H1 (cell line): ENCODE measurements around the gene GPC3.

Source experiments
- EP300 ChIP-seq, 2 experiments: IDR thresholded peaks; 1 replicate in 1 of 2; 2 replicates in 1 of 2; pipeline ENCODE4 v1.6.1; 2011 to 2012; ENCODE audit warnings: low read depth in 2 of 2, low read length in 2 of 2, mild to moderate bottlenecking in 2 of 2, borderline replicate concordance in 1 of 2, inconsistent platforms in 1 of 2, moderate library complexity in 1 of 2
- JUN ChIP-seq: IDR thresholded peaks from 2 replicates; pipeline ENCODE4 v1.6.1; 2011; ENCODE audit warnings: low read depth, mild to moderate bottlenecking, improper control_type of control experiment, low read length
- POLR2A ChIP-seq, 2 experiments: IDR thresholded peaks; 1 replicate in 1 of 2; 2 replicates in 1 of 2; pipeline ENCODE4 v1.6.1; 2011; ENCODE audit warnings: low read depth in 2 of 2, low read length in 2 of 2, mild to moderate bottlenecking in 2 of 2; ENCODE audit errors: control extremely low read depth in 1 of 2
- SIN3A ChIP-seq, 2 experiments: IDR thresholded peaks in 1 of 2; conservative IDR thresholded peaks in 1 of 2; 2 replicates each; pipeline ENCODE4 v1.6.1; 2011 to 2012; ENCODE audit warnings: low read length in 2 of 2, improper control_type of control experiment in 1 of 2, low read depth in 1 of 2, mild to moderate bottlenecking in 1 of 2
- TCF12 ChIP-seq: IDR thresholded peaks from 2 replicates; pipeline ENCODE4 v1.6.1; 2011; ENCODE audit warnings: low read depth, mild to moderate bottlenecking, low read length
- YY1 ChIP-seq: IDR thresholded peaks from 2 replicates; pipeline ENCODE4 v1.6.1; 2011; ENCODE audit warnings: low read depth, mild to moderate bottlenecking, low read length
- TF ChIP-seq, protein P1 (sequence below), 3 experiments: IDR thresholded peaks; 1 replicate in 2 of 3; 2 replicates in 1 of 3; pipeline versions ENCODE4 v1.5.1 to v1.6.1; 2011; ENCODE audit warnings: low read length in 3 of 3, mild to moderate bottlenecking in 3 of 3, inconsistent platforms in 2 of 3, low read depth in 1 of 3, moderate library complexity in 1 of 3; ENCODE audit not compliant: insufficient read depth in 1 of 3; ENCODE audit errors: control extremely low read depth in 1 of 3

- TF ChIP-seq, protein P1, sequence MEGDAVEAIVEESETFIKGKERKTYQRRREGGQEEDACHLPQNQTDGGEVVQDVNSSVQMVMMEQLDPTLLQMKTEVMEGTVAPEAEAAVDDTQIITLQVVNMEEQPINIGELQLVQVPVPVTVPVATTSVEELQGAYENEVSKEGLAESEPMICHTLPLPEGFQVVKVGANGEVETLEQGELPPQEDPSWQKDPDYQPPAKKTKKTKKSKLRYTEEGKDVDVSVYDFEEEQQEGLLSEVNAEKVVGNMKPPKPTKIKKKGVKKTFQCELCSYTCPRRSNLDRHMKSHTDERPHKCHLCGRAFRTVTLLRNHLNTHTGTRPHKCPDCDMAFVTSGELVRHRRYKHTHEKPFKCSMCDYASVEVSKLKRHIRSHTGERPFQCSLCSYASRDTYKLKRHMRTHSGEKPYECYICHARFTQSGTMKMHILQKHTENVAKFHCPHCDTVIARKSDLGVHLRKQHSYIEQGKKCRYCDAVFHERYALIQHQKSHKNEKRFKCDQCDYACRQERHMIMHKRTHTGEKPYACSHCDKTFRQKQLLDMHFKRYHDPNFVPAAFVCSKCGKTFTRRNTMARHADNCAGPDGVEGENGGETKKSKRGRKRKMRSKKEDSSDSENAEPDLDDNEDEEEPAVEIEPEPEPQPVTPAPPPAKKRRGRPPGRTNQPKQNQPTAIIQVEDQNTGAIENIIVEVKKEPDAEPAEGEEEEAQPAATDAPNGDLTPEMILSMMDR (IDR thresholded peaks at IDR 0.05; ENCODE audit: control extremely low read depth in 1 of 3, insufficient read depth in 1 of 3, low read depth in 1 of 3, low read length in 3 of 3) = no peak
- TF ChIP-seq JUN = no peak
- TF ChIP-seq YY1 = no peak
- no peak for TF ChIP-seq EP300 (IDR thresholded peaks at IDR 0.05; ENCODE audit: borderline replicate concordance in 1 of 2, low read depth in 2 of 2, low read length in 2 of 2)
- no peak for TF ChIP-seq SIN3A (conservative IDR thresholded peaks at IDR 0.05 in 1 of 2, IDR thresholded peaks at IDR 0.05 in 1 of 2; ENCODE audit: low read depth in 1 of 2, low read length in 2 of 2)
- no peak for TF ChIP-seq POLR2A (IDR thresholded peaks at IDR 0.05; ENCODE audit: control extremely low read depth in 1 of 2, low read depth in 2 of 2, low read length in 2 of 2)
- no peak for TF ChIP-seq TCF12
Observed at GRCh38 chrX:133985967-133986683, 731 bp upstream of the GPC3 start.
